Measurements from ENCODE around the gene PDE6B. TPM values are rescaled to one million over a fixed set of nuclear protein-coding genes. Genes with fewer than 3 reads are reported as not detected.
A peak's percentile ranks its signal among the peaks of the same experiment; 100 is the strongest.

PDE6B gene
- total and polyA plus RNA-seq, 2 of the 13 experiments (the other 11 are each of a cell fraction or from before 2014, with no cell fraction given) = 0.38 to 0.40 TPM

DNA sequence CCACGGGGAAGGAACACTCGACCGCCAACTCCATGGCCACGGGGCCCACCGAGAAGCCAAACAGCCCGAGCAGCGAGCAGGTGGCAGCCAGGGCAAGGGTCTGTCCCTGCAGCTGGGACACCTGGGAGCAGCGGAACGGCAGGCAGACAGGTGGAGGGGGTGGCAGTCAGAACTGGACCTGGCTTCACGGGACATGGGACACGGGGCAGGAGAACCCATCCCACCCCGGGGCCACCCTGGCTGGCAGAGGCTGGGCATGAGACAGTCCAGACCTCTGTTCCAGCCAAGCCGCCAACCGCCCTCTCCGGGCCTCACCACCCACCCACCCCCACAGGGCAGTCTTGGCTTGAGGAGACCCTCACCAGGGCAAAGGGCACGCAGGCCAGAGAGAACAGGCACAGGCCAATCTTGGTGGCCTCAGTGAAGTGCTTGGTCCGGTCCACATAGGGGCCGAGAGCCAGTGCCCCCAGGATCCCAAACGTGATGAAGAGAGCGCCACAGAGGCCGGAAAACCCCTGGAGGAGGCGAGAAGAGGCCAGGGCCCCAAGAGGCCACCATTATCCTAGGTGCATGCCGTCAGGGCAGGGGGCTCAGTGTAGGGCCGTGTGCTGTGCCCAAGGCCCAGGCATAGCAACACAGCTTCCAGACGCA, 58.0 kb downstream of the PDE6B start (continued):
- TF ChIP-seq ZNF281 (CRISPR knock-in tag; IDR thresholded peaks at IDR 0.05; ENCODE audit: borderline replicate concordance) = 0 out of 2 replicates have a peak, but pooled peaks have one; percentile 32
- TF ChIP-seq ZNF280B (CRISPR knock-in tag; IDR thresholded peaks at IDR 0.05; ENCODE audit: borderline replicate concordance) = no peak
- TF ChIP-seq HMGA1 (CRISPR knock-in tag; conservative IDR thresholded peaks at IDR 0.05) = no peak
- no peak for TF ChIP-seq SCMH1 (CRISPR knock-in tag; IDR thresholded peaks at IDR 0.05; ENCODE audit: borderline replicate concordance)
- TF ChIP-seq PRPF4 (IDR thresholded peaks at IDR 0.05; ENCODE audit: low read depth, low read length, poor library complexity, severe bottlenecking) = no peak
- no peak for TF ChIP-seq SMAD9 (CRISPR knock-in tag; IDR thresholded peaks at IDR 0.05)
- no peak for TF ChIP-seq ZNF83 (CRISPR knock-in tag; IDR thresholded peaks at IDR 0.05; ENCODE audit: borderline replicate concordance)
- TF ChIP-seq TBP (CRISPR knock-in tag; IDR thresholded peaks at IDR 0.05) = no peak
- no peak for TF ChIP-seq NFIC (IDR thresholded peaks at IDR 0.05; ENCODE audit: low read length)
- TF ChIP-seq CBFB (CRISPR knock-in tag; IDR thresholded peaks at IDR 0.05) = no peak
- TF ChIP-seq ISX (CRISPR knock-in tag; conservative IDR thresholded peaks at IDR 0.05) = no peak
- TF ChIP-seq ZNF224 (CRISPR knock-in tag; IDR thresholded peaks at IDR 0.05) = no peak
- no peak for TF ChIP-seq ZNF704 (CRISPR knock-in tag; IDR thresholded peaks at IDR 0.05; ENCODE audit: borderline replicate concordance)
- no peak for TF ChIP-seq HBP1 (CRISPR knock-in tag; IDR thresholded peaks at IDR 0.05; ENCODE audit: low read depth)
- TF ChIP-seq, protein P1, sequence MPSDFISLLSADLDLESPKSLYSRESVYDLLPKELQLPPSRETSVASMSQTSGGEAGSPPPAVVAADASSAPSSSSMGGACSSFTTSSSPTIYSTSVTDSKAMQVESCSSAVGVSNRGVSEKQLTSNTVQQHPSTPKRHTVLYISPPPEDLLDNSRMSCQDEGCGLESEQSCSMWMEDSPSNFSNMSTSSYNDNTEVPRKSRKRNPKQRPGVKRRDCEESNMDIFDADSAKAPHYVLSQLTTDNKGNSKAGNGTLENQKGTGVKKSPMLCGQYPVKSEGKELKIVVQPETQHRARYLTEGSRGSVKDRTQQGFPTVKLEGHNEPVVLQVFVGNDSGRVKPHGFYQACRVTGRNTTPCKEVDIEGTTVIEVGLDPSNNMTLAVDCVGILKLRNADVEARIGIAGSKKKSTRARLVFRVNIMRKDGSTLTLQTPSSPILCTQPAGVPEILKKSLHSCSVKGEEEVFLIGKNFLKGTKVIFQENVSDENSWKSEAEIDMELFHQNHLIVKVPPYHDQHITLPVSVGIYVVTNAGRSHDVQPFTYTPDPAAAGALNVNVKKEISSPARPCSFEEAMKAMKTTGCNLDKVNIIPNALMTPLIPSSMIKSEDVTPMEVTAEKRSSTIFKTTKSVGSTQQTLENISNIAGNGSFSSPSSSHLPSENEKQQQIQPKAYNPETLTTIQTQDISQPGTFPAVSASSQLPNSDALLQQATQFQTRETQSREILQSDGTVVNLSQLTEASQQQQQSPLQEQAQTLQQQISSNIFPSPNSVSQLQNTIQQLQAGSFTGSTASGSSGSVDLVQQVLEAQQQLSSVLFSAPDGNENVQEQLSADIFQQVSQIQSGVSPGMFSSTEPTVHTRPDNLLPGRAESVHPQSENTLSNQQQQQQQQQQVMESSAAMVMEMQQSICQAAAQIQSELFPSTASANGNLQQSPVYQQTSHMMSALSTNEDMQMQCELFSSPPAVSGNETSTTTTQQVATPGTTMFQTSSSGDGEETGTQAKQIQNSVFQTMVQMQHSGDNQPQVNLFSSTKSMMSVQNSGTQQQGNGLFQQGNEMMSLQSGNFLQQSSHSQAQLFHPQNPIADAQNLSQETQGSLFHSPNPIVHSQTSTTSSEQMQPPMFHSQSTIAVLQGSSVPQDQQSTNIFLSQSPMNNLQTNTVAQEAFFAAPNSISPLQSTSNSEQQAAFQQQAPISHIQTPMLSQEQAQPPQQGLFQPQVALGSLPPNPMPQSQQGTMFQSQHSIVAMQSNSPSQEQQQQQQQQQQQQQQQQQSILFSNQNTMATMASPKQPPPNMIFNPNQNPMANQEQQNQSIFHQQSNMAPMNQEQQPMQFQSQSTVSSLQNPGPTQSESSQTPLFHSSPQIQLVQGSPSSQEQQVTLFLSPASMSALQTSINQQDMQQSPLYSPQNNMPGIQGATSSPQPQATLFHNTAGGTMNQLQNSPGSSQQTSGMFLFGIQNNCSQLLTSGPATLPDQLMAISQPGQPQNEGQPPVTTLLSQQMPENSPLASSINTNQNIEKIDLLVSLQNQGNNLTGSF (CRISPR knock-in tag; IDR thresholded peaks at IDR 0.05) = no peak
- TF ChIP-seq ZNF382 (CRISPR knock-in tag; IDR thresholded peaks at IDR 0.05; ENCODE audit: borderline replicate concordance) = no peak
- no peak for TF ChIP-seq PAWR (CRISPR knock-in tag; IDR thresholded peaks at IDR 0.05; ENCODE audit: borderline replicate concordance)
